HEK293 (cell line): ENCODE measurements around the gene BMPR1A.

Experiments
- GLI4 ChIP-seq: fragments of 450-650 bp; formaldehyde crosslinking; IDR thresholded peaks from 2 replicates; pipeline ENCODE4 v1.5.1; 2016; ENCODE audit warnings: missing biosample characterization, missing genetic modification characterization
- MEIS1 ChIP-seq: sonication (generic); formaldehyde crosslinking; IDR thresholded peaks from 2 replicates; pipeline ENCODE4 v1.8.1; 2022; ENCODE audit warnings: missing genetic modification reagents, mild to moderate bottlenecking, borderline replicate concordance
- ZEB2 ChIP-seq: fragments of 450-650 bp; formaldehyde crosslinking; IDR thresholded peaks from 2 replicates; pipeline ENCODE4 v1.5.1; 2016; ENCODE audit warnings: missing biosample characterization, missing genetic modification characterization
- ZNF214 ChIP-seq: fragments of 450-650 bp; formaldehyde crosslinking; IDR thresholded peaks from 2 replicates; pipeline ENCODE4 v1.5.1; 2017; ENCODE audit warnings: missing biosample characterization, mild to moderate bottlenecking, missing genetic modification characterization, borderline replicate concordance
- TF ChIP-seq, protein P1 (sequence below): fragments of 450-650 bp; formaldehyde crosslinking; IDR thresholded peaks from 2 replicates; pipeline ENCODE4 v1.5.1; 2016; ENCODE audit warnings: missing biosample characterization, missing genetic modification characterization
- TF ChIP-seq, protein P2 (sequence below): fragments of 450-650 bp; formaldehyde crosslinking; IDR thresholded peaks from 2 replicates; pipeline ENCODE4 v1.5.1; 2017; ENCODE audit warnings: missing biosample characterization, missing genetic modification characterization

- TF ChIP-seq MEIS1, result no peak
- no peak for TF ChIP-seq ZEB2 (tag by site-specific recombination)
- TF ChIP-seq, protein P1, sequence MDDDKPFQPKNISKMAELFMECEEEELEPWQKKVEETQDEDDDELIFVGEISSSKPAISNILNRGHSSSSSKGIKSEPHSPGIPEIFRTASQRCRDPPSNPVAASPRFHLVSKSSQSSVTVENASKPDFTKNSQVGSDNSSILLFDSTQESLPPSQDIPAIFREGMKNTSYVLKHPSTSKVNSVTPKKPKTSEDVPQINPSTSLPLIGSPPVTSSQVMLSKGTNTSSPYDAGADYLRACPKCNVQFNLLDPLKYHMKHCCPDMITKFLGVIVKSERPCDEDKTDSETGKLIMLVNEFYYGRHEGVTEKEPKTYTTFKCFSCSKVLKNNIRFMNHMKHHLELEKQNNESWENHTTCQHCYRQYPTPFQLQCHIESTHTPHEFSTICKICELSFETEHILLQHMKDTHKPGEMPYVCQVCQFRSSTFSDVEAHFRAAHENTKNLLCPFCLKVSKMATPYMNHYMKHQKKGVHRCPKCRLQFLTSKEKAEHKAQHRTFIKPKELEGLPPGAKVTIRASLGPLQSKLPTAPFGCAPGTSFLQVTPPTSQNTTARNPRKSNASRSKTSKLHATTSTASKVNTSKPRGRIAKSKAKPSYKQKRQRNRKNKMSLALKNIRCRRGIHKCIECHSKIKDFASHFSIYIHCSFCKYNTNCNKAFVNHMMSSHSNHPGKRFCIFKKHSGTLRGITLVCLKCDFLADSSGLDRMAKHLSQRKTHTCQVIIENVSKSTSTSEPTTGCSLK (tag by site-specific recombination), result no peak
- no peak for TF ChIP-seq GLI4
- TF ChIP-seq ZNF214, result no peak
- TF ChIP-seq, protein P2, sequence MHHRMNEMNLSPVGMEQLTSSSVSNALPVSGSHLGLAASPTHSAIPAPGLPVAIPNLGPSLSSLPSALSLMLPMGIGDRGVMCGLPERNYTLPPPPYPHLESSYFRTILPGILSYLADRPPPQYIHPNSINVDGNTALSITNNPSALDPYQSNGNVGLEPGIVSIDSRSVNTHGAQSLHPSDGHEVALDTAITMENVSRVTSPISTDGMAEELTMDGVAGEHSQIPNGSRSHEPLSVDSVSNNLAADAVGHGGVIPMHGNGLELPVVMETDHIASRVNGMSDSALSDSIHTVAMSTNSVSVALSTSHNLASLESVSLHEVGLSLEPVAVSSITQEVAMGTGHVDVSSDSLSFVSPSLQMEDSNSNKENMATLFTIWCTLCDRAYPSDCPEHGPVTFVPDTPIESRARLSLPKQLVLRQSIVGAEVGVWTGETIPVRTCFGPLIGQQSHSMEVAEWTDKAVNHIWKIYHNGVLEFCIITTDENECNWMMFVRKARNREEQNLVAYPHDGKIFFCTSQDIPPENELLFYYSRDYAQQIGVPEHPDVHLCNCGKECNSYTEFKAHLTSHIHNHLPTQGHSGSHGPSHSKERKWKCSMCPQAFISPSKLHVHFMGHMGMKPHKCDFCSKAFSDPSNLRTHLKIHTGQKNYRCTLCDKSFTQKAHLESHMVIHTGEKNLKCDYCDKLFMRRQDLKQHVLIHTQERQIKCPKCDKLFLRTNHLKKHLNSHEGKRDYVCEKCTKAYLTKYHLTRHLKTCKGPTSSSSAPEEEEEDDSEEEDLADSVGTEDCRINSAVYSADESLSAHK (tag by site-specific recombination), result no peak
Measured at GRCh38 chr10:86898511-86898910, 142.1 kb downstream of the BMPR1A start.
